ENCODE results near the gene SLC2A10.

SLC2A10 gene

DNA sequence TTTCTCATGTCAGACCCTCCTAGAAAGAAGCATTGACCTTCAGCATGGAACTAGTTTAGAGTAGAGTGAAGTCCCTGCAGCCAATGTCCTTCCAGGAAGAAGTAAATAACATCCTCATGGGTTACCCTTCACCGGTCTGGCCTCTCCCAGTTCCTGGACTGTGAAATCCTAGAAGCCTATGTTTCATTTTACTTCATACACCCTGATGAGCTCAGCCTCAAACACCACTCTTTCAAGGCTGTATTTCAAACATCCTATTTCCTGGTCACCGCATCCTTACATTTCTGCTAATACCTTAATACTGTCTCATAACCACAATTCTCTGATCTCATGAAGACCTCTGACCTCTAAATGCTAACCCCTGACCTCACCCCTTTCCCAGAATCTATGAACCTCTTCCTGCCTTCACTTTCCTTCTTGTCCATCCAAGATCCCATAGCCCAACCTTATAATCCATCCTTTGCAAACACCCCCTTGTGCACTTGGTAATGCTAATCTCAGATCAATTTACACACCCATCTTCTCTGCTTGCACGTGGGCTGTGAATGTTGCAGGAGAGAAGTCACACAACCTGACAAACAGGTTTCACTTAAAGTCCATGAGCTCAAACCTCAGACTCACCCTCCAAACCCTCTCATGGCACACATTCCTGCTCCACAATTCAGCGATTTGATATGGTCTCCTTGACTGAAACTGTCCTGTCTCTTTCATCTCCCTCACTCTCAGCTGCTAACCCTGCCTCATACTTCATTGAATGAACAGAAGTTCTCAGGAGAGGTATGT lies 30.2 kb downstream of the SLC2A10 start:
- DNase-seq = no peak

DNA sequence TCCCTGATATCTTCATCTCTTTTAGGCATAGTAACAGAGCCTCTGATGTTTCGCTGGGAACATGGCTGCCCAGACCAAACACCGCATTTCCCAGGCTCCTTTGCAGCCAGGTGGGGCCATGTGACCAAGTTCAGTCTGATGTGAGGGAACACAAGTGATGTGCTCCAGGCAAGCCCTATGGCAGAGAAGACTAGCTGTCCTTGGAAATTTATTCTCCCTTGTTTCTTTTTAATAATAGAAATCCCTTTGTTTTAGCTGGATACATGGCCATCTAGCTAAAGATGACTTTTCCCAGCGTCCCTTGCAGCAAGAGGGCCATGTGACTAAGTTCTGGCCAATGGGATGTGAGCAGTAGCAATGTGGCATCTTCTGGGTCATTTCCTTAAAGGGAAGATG lies 30.8 kb downstream of the SLC2A10 start:
- DNase-seq = no peak

DNA sequence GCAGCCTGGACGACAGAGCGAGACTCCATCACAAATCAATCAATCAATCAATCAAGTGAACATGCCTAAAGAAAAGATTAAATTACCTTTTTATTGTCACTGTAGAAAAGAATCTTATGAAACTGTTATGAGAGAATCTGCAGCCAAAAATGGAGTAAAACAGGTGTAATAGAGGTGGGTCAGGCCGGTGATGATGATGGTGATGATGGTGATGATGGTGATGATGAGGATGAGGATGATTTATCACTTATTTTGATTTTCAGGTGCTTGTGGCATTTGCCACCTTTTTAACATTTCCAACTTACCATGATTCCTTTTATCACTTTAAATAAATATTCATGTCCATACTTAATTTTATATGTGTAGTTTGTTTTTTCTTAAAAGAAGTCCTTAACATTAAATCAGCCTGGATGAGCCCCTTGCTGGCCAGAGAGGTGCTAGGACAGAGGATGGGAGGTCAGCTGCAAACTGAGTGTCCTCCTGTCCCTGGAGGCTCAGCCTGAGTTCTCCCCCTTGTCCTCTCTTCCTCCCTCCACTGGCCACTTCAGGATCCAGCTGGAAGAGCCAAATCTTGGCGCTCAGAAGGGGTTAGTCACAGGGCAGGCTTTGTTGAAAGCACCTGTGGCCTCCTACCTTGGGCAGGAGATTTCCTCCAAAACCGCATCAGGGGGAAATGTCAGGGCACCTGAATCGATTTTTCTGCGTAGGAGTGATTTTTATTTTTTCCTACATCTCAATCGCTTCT lies 32.6 kb downstream of the SLC2A10 start:
- no peak for DNase-seq

DNA sequence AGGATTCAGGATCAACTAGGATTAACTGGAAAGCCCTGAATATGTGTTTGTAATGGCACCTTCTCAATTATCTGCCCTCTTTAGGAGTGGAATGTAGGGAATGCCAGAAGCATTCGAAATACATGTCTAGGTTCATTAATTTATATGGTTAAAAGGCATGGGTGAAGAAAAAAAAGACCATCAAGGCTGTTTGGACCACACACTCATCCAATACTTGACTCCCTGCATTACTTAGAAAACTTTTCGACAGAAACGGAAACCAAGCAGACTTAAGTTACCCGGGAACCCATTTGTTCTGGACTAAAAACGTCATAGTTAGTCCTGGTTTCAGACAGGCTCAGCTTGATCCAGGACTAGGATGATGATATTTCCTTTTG lies 33.2 kb downstream of the SLC2A10 start:
- no peak for DNase-seq

DNA sequence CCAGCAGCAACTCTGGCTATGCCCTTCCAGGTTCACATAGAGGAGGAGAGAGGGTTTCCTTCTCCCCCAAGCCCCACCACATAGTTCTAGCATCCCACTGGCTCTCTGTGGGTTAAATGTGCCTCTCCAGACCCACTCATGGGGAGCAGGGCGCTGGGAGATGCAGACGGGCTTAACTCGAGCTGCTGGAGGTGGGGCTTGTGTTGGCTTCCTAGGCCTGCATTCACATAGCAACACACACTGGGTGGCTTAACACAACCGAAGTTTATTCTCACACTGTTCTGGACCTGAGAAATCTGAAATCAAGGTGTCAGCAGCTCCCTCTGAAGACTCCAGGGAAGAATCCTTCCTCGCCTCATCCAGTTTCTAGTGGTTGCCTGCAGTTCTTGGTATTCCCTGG lies 33.6 kb downstream of the SLC2A10 start:
- DNase-seq = no peak

DNA sequence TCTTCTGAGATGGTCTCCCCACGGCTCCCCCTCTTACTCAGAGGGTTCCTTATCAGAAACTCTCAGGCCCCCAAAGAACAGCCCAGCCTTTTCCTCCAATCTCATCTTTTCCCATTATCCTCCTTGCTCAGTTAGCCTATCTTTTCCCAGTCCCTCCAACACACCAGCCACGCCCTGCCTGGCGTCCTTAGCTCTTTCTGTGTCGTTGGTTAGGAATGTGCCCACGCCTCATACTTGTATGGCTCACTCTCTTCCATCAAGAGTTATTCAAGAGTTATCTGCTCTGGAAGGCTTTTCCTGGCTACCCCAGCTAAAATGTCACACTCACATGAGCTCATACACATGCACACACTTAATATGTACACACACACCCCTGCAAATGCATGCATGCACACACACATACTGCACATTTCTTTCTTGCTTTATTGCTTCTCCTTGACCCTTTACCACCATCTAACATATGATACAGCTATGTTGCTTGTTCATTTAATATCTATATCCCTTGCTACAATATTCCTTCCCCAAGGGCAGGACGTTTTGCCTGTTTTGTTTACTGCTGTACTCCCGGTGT lies 37.6 kb downstream of the SLC2A10 start:
- no peak for DNase-seq

DNA sequence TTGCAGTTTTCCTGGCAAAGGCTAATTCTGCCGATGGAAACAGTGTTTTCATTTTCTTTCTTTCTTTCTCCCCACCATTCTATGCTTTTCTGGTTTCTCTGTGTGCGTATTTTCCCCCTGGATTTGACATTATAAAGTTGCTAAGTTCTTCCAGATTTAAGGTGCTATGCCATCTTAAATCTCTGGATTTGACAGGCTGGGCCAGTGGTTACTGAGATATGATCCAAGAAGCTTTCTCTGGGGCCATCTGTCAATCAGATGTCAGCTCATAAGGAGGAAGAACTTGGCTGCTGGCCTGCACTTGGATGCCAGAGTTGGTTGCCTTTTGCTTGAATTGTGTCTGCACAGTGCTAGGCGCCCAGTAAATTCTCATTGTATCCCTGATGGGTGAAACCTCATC lies 39.7 kb downstream of the SLC2A10 start:
- no peak for DNase-seq

DNA sequence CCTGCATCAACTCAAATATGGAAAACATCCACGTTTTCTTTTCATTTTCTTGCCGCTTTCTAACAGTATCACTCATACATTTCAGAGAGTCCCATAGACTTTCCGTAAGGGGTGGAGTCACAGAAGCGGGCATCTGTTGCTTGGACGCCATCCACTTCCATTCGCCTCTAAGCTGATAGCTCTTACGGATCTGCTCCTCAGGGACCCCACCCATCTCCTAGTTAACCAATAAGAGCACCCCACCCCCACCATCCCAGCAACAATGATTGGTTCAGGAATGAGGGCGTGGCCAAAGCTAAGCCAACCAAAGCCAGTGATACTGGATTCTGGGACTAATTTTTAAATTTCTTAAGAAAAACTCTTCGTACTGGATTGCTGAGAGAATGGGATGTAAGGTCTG lies 42.4 kb downstream of the SLC2A10 start:
- peak; percentile 24 for DNase-seq

DNA sequence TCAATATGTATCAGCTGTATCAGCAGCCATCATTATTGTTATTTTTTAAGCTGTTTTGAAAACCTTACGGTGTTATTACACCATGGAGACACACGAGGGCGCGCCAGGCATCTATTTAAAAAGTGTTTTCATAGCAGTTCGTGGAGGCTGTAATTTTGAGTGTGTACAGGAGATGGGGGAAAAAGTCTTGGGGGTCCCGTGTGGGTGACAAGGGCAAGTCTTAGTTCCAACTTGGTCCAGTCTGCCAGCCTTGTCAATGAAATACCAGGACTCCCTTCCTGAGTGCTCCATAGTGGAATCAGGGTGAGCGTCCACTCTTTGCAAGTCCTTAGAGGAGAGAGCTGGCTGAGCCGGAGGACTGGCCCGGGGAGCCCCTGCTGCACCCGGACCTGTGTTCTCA lies 43.3 kb downstream of the SLC2A10 start:
- DNase-seq = peak; percentile 48

DNA sequence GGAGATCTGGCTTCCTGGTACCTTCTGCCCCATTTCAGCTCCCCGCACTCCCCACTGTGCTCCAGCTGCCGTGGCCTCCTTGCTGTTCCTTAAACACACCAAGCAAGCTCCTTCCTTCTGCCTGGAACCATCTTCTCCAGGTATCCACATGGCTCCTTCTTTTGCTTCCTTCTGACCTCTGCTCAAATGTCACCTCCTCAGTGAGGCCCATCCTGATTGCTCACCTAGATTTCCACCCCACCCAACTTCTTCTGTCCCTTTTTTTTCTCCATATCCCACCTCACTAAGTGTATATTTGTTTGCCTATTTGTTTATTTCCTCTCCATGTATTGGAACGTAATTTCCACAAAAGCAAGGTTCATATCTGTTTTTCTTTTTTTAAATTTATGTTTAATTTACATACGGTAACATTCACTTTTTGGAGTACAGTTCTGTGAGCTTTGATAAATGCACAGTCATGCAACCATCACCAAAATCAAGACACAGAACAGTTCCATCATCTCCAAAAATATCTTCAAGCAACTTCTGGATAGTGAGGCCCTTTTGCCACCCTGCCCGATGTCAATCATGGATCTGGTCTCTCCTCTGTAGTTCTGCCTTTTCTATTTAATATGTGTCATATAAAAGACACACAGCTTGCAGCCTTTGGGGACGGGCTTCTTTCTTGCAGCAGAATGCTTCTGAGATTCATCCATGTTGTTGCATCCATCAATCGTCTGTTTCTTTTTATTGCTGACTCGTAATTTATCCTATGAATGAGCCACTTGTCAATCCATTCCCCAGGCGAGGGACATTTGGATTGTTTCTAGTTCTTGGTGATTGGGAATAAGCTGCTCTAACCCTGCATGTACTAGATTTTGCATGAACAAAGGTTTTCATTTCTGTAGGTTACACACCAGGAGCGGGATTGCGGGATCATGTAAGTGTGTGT lies 46.3 kb downstream of the SLC2A10 start:
- DNase-seq = no peak

DNA sequence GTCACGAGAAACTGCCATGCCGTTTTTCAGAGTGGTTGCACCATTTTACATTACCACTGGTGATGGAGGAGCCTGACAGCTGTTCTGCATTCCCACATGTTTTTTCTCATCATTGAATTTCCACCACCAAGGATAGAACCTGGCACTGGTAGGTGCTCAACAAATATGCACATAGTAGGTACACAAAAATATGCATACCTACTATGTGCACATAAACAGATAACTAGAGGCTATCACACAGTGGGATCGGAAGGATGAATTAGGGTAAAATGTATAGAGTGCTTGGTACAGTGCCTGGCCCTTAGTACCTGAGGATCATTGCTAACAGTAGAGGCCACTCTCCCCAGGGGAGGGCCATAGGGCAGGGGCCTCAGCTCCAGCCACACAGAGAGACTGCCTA lies 47.0 kb downstream of the SLC2A10 start:
- no peak for DNase-seq

DNA sequence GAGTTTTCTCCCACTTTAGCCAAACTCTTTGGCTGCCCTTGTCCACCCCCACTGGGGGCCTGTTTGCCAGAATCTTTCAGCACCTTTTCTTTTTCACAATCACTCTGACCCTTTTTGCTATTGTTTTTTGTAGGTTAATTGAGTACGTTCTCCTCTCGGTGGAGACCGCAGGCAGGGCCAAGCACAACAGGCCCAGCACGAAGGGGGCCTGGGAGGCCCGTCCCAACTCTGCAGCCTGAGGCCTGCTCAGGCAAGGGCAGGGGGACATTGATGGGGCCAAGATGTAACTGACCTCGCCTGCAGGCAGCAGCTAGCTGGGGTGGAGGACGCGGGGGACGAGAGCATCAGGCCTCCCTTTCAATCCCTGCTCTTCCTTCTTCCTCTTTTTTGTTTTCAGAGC lies 47.7 kb downstream of the SLC2A10 start:
- DNase-seq = no peak

DNA sequence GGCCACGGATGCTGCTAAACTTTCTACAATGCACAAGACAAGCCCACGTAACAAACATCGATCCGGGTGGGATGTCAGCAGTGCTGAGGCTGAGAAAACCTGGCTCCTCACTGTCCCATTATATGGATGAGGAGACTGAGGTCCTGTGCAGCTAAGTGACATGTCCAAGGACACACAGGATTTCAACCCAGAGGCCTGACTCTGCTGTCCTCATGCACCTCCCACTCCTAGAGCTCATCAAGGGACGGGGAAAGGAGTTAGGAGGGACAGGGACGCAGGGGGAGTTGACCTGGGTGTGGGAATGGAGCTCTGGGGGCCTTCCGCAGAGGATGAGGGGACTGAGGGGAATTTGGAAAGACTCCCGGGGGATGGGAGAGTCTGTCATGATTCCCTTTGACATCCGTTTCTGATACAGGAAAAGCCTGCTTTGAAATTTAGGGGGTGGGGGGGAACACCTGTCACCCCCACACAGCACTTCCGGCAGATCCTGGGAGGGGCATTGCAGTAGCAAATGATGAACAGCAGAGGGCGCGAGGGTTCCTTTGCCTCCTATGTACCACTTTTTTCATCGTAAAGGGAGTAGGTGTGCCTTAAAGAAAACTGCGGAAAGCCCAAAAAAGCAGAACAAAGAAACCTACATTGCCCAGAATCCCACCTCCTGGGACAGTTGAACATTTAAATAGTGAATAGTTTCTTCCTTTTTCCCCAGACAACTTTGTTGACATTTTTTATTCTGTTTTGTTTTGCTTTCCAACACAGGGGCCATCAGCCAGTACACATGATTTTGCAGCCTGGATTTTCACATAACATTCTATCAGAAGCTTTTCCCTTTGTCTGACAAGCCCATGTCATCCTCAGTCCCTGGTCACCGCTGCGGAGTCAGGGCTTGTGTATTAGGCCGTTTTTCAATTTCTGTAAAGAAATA lies 48.6 kb downstream of the SLC2A10 start:
- DNase-seq = peak; percentile 41

DNA sequence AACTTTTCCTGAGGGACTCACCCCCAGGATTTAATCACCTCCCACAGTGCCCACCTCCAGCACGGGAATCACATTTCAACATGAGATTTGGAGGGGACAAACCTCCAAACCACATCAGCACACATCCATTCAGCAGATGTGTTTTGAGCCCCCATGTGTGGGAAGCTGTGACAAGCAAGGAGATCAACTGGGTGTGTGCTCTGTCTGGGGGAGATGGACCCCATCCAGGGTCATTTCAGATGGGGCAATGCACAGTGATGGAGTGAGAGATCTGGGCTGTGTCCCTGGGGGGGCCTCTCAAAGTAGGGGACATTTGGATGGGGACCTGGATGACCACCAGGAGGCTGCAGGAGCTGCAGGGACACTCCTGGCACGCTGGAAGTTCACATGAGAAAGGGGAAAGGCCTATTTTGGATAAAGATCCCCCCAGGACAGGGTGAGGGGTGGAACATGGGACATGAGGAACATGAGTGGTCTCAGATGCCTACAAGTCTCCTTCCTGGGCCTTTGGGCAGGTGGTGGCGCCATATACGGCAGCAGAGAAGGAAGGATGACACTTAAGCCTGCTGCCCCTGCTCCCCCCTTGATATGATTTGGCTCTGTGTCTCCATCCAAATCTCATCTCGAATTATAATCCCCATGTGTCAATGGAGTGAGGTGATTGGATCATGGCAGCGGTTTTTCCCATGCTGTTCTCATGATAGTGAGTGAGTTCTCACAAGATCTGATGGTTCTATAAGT lies 49.6 kb downstream of the SLC2A10 start:
- no peak for DNase-seq

DNA sequence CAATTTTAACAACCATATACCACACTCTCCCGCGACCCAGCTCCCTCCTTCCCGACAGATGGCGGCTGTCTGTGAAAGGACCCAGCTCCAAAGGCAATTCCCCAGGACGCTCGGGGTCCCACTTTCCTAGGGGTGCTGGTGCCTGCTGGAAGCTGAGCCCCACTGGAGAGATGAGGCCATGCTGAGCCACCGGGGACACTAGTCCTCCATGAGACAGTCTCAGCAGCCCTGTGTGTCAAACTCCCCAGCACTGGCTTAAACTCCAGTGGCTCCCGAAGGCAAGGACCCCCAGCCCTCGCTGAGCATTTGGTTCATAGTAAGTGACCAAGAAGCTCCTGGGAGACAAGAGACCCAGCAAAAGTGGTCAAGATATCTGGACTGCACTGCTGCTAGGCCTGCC lies 52.1 kb downstream of the SLC2A10 start:
- DNase-seq = no peak

DNA sequence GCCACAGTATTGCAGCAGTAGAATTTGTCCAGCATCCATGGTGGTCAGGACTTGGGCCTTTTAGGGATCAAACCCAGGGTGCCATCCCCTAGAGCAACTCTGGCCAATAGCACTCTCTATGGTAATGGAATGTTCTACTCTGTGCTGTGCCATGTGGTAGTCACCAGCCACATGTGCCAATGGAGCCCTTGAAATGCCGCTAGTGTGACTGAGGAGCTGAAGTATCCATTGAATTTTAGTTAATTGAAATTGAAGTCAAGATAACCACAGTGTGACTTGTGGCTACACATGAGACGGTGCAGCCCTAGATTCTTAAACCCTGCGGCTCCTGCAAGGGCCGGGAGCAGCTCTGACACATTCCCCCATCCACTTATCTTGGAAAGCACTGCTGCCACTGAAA lies 54.6 kb downstream of the SLC2A10 start:
- no peak for DNase-seq

DNA sequence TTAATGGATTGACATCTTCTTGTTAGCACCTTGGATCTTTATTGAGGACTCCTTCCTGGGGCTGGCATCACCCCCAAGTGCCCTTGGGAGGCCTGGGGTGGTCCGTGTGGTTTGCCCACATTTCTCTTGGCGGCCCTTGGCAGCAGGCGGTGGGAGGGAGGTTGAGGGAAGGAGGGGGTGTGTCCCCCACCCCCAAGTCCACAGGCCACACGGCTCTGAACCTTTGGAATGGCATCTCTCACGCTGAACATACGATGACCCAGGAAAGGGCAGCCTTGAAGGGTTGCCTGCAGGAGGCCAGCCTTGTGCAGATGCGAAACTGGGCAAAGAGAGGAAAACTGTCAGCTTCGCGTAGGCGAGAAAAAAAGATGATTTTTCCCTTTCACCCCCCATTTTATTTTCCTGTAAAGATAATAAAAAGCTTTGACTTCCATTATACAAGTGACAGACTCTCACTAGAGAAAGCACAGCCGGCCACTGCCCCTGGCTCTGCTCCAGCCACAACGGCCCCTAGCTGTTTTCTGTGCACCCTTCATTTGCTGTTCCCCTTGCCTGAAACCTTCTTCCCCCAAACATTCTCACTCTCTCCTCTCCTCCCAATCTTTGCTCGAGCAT lies 56.2 kb downstream of the SLC2A10 start:
- no peak for DNase-seq

DNA sequence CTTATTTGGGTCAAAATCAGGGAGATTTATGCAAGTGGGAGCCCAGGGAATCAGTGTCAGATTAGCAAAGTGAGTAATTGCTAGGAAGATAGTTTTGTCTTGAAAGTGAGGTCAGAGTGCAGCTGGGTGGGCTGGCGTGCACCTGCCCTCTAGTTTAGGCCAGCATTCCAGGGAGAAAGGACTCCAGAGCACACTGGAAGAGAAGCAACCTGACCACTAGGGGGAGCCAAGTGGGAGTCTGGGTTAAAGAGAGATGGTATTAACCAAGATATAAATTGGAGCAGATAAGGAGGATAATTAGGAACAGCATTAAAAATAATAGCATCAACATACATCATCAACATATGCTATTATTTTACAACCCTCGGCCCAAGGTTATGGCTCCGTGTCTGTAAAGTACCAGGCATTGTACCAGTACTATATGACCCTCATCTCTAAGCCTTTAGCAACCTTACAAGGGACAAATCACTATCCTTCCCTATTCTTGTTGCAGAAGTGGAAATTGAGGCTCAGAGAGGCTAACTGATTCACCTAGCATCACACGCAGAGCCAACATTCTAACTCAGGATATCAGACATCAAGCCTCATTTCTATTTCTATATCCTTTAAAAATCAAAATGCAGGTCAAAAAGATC lies 57.8 kb downstream of the SLC2A10 start:
- peak; percentile 14 for DNase-seq

DNA sequence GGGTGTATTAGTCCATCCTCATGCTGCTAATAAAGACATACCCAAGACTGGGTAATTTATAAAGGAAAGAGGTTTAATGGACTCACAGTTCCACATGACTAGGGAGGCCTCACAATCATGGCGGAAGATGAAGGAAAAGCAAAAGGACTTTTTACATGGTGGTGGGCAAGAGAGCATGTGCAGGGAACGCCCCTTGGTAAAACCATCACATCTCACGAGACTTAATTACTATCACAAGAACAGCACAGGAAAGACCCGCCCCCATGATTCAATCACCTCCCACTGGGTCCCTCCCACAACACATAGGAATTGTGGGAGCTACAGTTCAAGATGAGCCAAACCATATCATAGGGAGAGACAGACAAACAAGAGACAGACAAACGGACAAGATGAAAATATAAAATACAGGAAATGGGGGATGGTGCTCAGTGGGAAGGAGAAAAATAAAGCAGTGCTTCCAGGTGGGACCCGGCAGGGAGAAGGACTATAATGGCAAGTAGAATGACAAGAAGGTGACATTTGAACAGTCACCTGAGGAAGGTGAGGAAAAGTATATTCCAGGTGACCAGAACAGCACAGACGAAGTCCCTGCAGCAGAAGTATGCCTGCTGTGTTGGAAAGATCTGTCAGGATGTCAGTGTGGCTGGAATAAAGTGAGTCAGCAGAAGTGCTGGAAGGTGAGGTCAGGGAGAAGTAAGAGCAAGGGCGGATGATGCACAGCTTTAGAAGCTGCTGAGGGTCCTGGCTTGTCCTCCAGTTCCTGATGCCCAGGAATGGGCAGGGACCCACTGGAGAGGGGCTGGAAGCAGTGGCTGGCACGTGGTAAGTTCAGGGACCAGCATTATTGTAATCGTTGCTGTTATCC lies 61.1 kb downstream of the SLC2A10 start:
- no peak for DNase-seq

Data from DMS 273 treated with DMSO at 0.1 percent for 48 hours (cell line).